Measurements from ENCODE around the gene DENND1A. TPM values are rescaled to one million over a fixed set of nuclear protein-coding genes. Genes with fewer than 3 reads are reported as not detected.

DENND1A gene
- polyA plus RNA-seq, 2 of the 4 experiments (the other 2 are of a cell fraction): 15.1 to 21.9 TPM

DNA sequence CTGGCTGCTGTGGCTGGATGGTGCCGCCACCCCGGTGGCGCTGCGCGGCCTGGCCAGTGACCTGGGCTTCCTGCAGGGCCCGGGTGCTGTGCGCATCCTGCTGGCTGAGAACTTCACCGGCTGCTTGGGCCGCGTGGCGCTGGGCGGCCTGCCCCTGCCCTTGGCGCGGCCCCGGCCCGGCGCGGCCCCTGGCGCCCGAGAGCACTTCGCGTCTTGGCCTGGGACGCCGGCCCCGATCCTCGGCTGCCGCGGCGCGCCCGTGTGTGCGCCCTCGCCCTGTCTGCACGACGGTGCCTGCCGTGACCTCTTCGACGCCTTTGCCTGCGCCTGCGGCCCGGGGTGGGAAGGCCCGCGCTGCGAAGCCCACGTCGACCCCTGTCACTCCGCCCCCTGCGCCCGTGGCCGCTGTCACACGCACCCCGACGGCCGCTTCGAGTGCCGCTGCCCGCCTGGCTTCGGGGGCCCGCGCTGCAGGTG, 556.4 kb downstream of the DENND1A start (continued):
- TF ChIP-seq REST (IDR thresholded peaks at IDR 0.05) (no peak), NR3C1 (IDR thresholded peaks at IDR 0.05) (no peak), SREBF2 (IDR thresholded peaks at IDR 0.05) (no peak)

GRCh38 chr9:123372766-123373446, 557.0 kb downstream of the DENND1A start:
- Histone ChIP-seq H3K27ac (no peak overlapping the region), H3K9me3 (no peaks in the 10 kb centered on the region), H3K4me2 (no peak overlapping the region), H3K4me1 (peaks cover 8% of the 10 kb centered on the region), H3K4me3 (no peak overlapping the region)
- no peak for ATAC-seq
- no peak for DNase-seq (ENCODE audit: low read depth in 1 of 2, low spot score in 1 of 2)
- ChIA-PET POLR2A (no interaction called here), CTCF (interaction anchor here (1.1 to 11.4 kb wide), 5 partner anchors 8 to 292 kb away, joined by 3 to 84 read pairs (median 4); partner anchors contain the start of gene CRB2)
- no peak for FAIRE-seq
- 81% methylated on average over 42 of the region's 58 CpGs for WGBS (ENCODE audit: missing lambda C conversion rate)
- TF ChIP-seq FOSB (CRISPR knock-in tag; IDR thresholded peaks at IDR 0.05) (no peak), CEBPB (IDR thresholded peaks at IDR 0.05) (no peak), RNF2 (IDR thresholded peaks at IDR 0.05; ENCODE audit: borderline replicate concordance, low read depth) (no peak), SREBF2 (IDR thresholded peaks at IDR 0.05) (no peak), CBX8 (IDR thresholded peaks at IDR 0.05) (no peak), BHLHE40 (IDR thresholded peaks at IDR 0.05; ENCODE audit: low read depth, low read length) (no peak), CBX2 (IDR thresholded peaks at IDR 0.05; ENCODE audit: borderline replicate concordance, low read depth) (no peak), GATA3 (IDR thresholded peaks at IDR 0.05; ENCODE audit: borderline replicate concordance) (no peak), ZNF302 (CRISPR knock-in tag; IDR thresholded peaks at IDR 0.05) (no peak), RFX5 (IDR thresholded peaks at IDR 0.05) (no peak), HES2 (IDR thresholded peaks at IDR 0.05) (no peak), ZFP36 (IDR thresholded peaks at IDR 0.05; ENCODE audit: borderline replicate concordance, partially characterized antibody) (no peak), KDM1A (IDR thresholded peaks at IDR 0.05; ENCODE audit: low read depth) (no peak), TFCP2L1 (CRISPR knock-in tag; IDR thresholded peaks at IDR 0.05) (no peak)
- TF ChIP-seq, protein P1, sequence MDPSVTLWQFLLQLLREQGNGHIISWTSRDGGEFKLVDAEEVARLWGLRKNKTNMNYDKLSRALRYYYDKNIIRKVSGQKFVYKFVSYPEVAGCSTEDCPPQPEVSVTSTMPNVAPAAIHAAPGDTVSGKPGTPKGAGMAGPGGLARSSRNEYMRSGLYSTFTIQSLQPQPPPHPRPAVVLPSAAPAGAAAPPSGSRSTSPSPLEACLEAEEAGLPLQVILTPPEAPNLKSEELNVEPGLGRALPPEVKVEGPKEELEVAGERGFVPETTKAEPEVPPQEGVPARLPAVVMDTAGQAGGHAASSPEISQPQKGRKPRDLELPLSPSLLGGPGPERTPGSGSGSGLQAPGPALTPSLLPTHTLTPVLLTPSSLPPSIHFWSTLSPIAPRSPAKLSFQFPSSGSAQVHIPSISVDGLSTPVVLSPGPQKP (IDR thresholded peaks at IDR 0.05; ENCODE audit: low read depth, low read length): no peak

GRCh38 chr9:123371805-123372590, 557.9 kb downstream of the DENND1A start:
- Histone ChIP-seq H3K9me3 (no peaks in the 10 kb centered on the region), H3K4me3 (no peak overlapping the region), H3K4me2 (no peak overlapping the region), H3K4me1 (peaks cover 11% of the 10 kb centered on the region), H3K27ac (no peak overlapping the region)
- FAIRE-seq: no peak
- no peak for ATAC-seq
- DNase-seq (ENCODE audit: low read depth in 1 of 2, low spot score in 1 of 2): no peak
- POLR2A ChIA-PET: no interaction called here
- 79% methylated on average over 8 of the region's 14 CpGs for WGBS (ENCODE audit: missing lambda C conversion rate)
- CTCF ChIA-PET: interaction anchor here (1.1 to 11.4 kb wide), 6 partner anchors 9 to 291 kb away, joined by 3 to 84 read pairs (median 4); partner anchors contain the start of gene CRB2
- no peak for TF ChIP-seq HOXB5 (CRISPR knock-in tag; IDR thresholded peaks at IDR 0.05)
- TF ChIP-seq, protein P2, sequence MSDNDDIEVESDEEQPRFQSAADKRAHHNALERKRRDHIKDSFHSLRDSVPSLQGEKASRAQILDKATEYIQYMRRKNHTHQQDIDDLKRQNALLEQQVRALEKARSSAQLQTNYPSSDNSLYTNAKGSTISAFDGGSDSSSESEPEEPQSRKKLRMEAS (IDR thresholded peaks at IDR 0.05): no peak
- no peak for TF ChIP-seq ATOH8 (CRISPR knock-in tag; IDR thresholded peaks at IDR 0.05; ENCODE audit: low read depth)
- TF ChIP-seq RAD21 (conservative IDR thresholded peaks at IDR 0.05 in 1 of 2, IDR thresholded peaks at IDR 0.05 in 1 of 2): no peak
- no peak for TF ChIP-seq FOSL2 (IDR thresholded peaks at IDR 0.05)
- no peak for TF ChIP-seq FOSL2 (CRISPR knock-in tag; IDR thresholded peaks at IDR 0.05)
- no peak for TF ChIP-seq ESRRA (IDR thresholded peaks at IDR 0.05; ENCODE audit: borderline replicate concordance, low read length)
- TF ChIP-seq HES2 (IDR thresholded peaks at IDR 0.05): no peak
- TF ChIP-seq MAZ (IDR thresholded peaks at IDR 0.05; ENCODE audit: borderline replicate concordance, low read depth, low read length): no peak
- TF ChIP-seq E2F6 (IDR thresholded peaks at IDR 0.05; ENCODE audit: borderline replicate concordance, low read depth): no peak
- no peak for TF ChIP-seq CBX8 (IDR thresholded peaks at IDR 0.05)
- TF ChIP-seq ZC3H11A (IDR thresholded peaks at IDR 0.05): no peak
- no peak for TF ChIP-seq NR3C1 (IDR thresholded peaks at IDR 0.05)
- no peak for TF ChIP-seq JUNB (IDR thresholded peaks at IDR 0.05)
